Jurkat, Clone E6-1 (cell line): Measurements from ENCODE around the gene ATF7.

Experiments
- DNase-seq: peaks from one replicate; pipeline ENCODE4 v3.0.0-alpha.2; 2011; ENCODE audit warnings: low read depth, low spot score
- H3K4me3 ChIP-seq: 2 replicates; pipeline ENCODE4 v1.5.1; 2011; ENCODE audit warnings: mild to moderate bottlenecking, low read length, control low read depth, moderate library complexity

Gene ATF7

GRCh38 chr12:53478865-53479264, 147.3 kb downstream of the ATF7 start:
- no peak overlapping the region for H3K4me3 ChIP-seq
- no peak for DNase-seq

GRCh38 chr12:53476769-53477209, 149.4 kb downstream of the ATF7 start:
- no peak for DNase-seq
- no peak overlapping the region for H3K4me3 ChIP-seq

GRCh38 chr12:53474819-53475218, 151.4 kb downstream of the ATF7 start:
- no peak for DNase-seq
- no peak overlapping the region for H3K4me3 ChIP-seq

GRCh38 chr12:53474077-53474476, 152.1 kb downstream of the ATF7 start:
- H3K4me3 ChIP-seq: no peak overlapping the region
- DNase-seq: no peak

GRCh38 chr12:53472056-53472582, 154.1 kb downstream of the ATF7 start:
- H3K4me3 ChIP-seq: no peak overlapping the region
- no peak for DNase-seq

- H3K4me3 ChIP-seq: no peak overlapping the region
- DNase-seq: no peak
Observed at GRCh38 chr12:53468282-53468681, 157.9 kb downstream of the ATF7 start.

GRCh38 chr12:53467880-53468279, 158.3 kb downstream of the ATF7 start:
- no peak for DNase-seq
- H3K4me3 ChIP-seq: no peak overlapping the region

GRCh38 chr12:53467082-53467481, 159.1 kb downstream of the ATF7 start:
- H3K4me3 ChIP-seq: no peak overlapping the region
- DNase-seq: no peak

GRCh38 chr12:53466640-53467039, 159.5 kb downstream of the ATF7 start:
- no peak for DNase-seq
- no peak overlapping the region for H3K4me3 ChIP-seq

- DNase-seq: no peak
- H3K4me3 ChIP-seq: no peak overlapping the region
Observed at GRCh38 chr12:53465679-53466078, 160.5 kb downstream of the ATF7 start.

- H3K4me3 ChIP-seq: no peak overlapping the region
- no peak for DNase-seq
Observed at GRCh38 chr12:53464685-53465418, 161.3 kb downstream of the ATF7 start.

- no peak overlapping the region for H3K4me3 ChIP-seq
- DNase-seq: no peak
Observed at GRCh38 chr12:53463802-53464560, 162.2 kb downstream of the ATF7 start.

- no peak for DNase-seq
- H3K4me3 ChIP-seq: no peak overlapping the region
Observed at GRCh38 chr12:53462935-53463334, 163.2 kb downstream of the ATF7 start.

- no peak overlapping the region for H3K4me3 ChIP-seq
- no peak for DNase-seq
Observed at GRCh38 chr12:53461591-53461990, 164.6 kb downstream of the ATF7 start.

GRCh38 chr12:53461059-53461458, 165.1 kb downstream of the ATF7 start:
- H3K4me3 ChIP-seq: no peak overlapping the region
- DNase-seq: no peak

- H3K4me3 ChIP-seq: no peak overlapping the region
- no peak for DNase-seq
Observed at GRCh38 chr12:53459097-53459496, 167.1 kb downstream of the ATF7 start.
